Myocyte (in vitro differentiated cells): ENCODE measurements around the gene CTDP1. TPM values are rescaled to one million over a fixed set of nuclear protein-coding genes. Genes with fewer than 3 reads are reported as not detected.

ENCODE experiments used
- DNase-seq: peaks from one replicate; pipeline ENCODE4 v3.0.0-alpha.2; 2012; ENCODE audit warnings: low read depth
- total RNA-seq: library from RNA; depleted of rRNA; stranded (reverse); fragments of >200 nt; gene quantifications from 2 replicates; pipeline ENCODE4 v1.2.3, GENCODE V29; 2014

The CTDP1 gene
- total RNA-seq, 1 donor from 2014 or later = 16.8 TPM

DNA sequence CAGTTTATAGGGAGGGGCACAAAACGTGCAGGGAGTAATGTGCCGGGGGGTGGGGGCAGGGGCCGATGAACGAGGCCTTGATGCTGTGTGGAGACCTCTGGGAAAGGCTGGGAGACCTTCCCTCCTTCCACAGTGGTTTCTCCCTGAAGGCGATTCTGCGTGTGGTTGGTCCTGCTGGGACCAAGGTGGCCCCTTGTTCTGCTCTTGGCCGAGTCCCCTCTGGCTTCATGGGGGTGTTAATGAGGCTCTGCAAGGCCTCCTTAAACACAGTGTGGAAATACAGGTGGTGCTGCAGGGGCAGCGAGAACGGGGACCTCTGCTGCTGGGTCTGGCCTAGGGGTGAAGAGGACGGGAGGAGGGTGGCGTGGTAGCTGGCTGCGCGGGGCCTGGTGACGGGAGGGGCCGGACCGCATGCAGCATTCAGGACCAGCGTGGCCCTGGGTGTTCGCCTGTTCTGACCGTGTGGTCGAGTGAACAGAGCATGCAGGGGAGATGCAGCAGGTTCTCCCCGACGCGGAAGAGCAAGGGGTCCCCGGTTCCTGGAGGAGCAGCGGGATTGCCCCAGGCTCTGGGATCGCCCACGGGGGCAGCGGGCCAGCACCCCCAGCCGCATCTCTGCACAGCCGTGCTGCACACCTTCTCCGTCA, 76.0 kb downstream of the CTDP1 start:
- no peak for DNase-seq

DNA sequence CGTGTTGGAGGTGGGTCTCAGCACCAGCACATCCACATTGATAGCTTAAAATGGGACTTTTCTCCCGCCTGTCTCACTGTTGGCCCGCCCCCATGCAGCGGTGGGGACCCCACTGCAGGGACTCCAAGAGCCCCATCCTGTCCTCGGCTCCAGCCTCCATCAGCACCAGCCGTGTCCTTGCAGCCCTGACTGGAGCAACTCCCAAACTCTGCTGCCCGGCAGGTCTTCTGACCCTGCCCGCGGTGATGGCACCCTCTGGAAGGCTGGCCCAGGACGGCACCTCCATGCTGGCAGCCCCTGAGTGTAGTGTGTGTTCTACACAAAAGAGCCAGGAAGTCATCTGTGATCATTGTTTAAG, 76.5 kb downstream of the CTDP1 start:
- DNase-seq = no peak

DNA sequence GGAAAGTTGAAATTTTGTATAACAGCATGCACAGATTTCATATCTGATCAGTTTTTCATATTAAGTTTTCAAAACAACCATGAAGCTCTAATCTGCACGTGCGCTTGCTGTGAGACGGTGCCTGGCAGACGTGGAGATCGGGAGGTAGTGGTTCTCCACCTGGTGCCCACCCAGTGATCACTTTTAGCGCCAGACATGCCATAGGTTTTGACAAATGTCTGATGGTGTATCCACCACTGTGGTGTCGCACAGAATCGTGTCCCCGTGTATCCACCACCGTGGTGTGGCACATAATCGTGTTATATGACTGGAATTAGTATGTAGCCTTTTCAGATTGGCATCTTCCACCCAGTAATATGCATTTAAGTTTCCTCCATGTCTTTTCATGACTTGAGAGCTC, 77.2 kb downstream of the CTDP1 start:
- no peak for DNase-seq

DNA sequence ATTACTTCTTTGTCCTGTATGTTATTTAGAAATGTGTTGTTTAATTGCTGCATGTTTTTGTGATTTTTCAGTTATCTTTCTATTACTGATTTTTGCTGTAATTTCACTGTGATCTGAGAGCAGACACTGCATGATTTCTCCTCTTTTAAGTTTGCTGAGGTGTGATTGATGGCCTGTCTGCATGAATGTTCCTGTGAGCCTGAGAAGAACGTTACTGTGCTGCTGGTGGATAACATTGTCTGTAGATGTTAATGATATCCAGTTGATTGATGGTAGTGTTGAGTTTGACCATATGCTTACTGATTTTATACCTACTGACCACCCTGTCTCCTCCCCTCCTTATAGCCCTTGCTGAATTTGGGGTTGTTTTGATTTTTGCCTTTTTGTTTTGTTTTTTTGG, 80.7 kb downstream of the CTDP1 start:
- DNase-seq = no peak

DNA sequence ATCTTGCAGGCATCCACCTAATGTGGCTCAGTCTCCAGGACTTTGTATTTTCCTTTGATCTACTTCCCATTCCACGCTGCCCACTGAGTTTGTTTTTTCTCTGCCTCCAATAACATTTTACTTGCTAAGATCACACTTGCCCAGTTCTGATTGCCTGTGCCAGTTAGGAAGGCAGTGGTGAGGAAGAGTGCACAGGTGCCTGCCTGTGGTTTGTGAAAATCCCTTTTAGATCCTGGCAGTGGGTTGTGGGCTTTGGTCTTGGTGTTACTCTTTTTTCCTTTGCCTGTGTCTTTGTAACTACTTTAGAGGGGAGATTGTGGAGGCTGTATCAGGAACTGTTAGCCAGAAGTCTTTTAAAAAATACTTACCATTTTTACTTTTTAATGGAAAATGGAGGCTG, 81.3 kb downstream of the CTDP1 start:
- DNase-seq = peak; percentile 65

DNA sequence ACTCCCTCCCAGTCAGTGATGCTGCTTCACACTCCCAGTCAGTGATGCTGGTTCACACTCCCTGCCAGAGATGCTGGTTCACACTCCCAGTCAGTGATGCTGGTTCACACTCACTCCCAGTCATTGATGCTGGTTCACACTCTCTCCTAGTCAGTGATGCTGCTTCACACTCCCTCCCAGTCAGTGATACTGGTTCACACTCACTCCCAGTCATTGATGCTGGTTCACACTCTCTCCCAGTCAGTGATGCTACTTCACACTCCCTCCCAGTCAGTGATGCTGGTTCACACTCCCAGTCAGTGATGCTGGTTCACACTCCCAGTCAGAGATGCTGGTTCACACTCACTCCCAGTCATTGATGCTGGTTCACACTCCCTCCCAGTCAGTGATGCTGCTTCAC, 83.8 kb downstream of the CTDP1 start:
- no peak for DNase-seq

DNA sequence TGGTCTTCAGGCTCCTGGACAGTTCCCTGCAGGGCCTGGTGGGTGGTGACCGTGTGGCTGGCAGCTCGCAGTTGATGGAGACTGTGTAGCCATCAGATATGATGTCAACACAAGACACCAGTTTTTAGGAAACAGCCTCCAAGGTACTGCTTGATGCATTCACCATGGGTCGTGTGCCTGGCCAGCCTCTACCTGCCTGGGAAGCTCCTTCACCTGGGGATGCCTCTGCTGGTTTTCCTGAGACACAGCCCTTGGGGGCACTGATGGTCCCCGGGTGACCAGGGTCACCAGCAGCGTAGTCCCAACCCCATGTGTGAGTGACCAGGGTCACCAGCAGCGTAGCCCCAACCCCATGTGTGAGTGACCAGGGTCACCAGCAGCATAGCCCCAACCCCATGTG, 84.5 kb downstream of the CTDP1 start:
- DNase-seq = no peak

DNA sequence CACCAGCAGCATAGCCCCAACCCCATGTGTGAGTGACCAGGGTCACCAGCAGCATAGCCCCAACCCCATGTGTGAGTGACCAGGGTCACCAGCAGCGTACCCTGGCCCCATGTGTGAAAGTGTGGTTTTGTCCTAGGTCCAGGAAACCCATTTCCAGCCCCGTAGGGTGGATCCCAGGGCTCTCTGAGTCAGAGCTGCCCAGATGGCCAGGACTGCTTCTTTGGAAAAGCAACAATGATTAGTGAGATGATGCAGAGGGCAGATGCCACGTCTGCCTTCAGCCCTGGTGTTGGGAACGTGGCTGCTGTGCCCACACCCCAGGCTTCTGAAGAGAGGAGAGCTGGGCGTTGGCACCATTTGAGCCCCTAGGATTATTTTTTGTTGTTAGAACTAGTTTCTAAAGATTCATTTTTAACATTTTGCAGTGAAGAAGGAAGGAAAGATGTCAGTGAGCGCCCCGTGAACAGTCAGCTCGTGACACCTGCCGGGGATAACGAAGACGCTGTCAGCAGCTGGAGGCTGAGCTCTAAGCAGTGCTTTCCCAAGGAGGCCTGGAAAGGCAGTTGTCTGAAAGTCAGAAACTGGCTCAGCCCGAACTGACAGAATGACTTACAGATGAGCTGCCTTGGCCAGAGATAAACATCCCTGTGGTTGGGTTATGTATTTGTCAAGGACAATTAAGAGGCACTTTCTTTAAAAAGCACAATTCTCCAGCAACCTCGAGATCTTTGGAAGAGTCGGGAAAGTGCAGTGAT, 86.1 kb downstream of the CTDP1 start:
- DNase-seq = peak; percentile 34

DNA sequence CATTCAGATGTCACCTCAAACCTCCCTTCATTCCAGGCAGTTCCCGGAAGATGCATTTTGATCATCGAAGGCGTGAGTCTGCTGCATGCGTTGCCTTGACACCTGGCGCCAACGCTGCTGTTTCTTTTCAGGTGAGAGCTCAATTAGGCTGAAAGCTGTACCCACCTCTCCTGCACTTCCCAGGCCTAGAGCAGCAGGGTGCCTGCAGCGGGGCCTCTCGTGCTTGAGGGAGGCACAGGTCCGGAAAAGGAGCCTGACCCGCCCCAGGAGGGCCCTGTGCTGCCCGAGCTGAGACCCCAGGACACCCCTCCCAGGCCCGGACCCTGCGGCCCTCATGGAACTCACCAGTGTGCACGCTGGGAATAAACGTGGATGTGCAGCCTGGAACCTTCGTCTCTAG, 86.7 kb downstream of the CTDP1 start:
- no peak for DNase-seq

DNA sequence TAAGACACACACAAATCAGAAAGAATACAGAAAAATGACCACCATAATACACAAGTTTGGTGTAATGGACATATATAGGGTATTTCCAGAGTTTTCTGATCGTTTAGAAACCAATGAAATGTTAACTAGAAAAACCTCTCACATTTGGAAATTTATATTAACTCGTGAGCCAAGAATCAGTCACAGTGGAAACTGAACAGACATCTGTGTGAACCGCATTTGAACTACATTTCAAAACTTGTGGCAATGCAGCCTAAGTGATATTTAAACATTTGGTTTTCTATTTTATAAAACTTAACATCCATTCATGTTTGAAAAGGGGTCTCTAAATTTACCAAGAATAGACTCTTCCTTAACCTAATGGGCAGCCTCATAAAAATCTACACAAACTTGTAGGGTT, 89.1 kb downstream of the CTDP1 start:
- DNase-seq = no peak

DNA sequence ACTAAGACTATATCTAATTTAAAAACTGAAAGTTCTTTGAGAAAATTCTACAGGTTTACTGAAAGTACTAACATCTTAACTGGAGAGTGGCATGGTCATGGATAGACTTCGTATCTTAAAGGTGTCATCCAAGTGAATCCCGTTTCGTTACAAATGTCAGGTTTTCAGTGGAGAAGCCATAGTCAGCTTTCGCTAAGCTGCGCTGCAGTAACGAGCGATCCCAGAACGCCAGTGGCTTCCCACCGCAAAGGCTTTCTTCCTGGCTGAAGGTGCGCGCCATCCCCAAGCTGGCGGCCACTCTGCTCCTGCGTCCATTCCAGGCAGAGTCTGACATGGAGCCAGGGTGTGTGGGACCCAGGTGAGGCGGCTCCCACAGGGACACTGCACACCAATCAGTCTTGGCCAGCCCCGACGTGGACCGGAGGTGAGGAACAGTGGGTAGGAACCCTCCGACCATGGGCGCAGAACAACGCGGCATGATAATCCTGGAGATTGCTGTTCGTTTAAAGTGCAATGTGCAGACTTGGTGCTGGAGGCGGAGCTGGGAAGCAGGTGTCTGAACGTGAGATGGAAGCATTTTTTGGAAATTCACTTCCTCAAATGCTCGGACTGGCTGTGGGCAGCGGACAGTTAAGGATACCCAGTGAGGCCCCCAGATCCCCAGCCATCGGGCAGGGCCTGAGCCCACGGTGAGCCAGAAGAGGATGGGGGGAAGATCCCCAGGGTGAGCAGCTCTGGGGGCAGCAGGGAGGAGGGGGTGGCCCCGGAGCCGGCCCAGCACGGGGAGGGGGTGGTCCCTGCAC, 90.3 kb downstream of the CTDP1 start:
- DNase-seq = no peak

DNA sequence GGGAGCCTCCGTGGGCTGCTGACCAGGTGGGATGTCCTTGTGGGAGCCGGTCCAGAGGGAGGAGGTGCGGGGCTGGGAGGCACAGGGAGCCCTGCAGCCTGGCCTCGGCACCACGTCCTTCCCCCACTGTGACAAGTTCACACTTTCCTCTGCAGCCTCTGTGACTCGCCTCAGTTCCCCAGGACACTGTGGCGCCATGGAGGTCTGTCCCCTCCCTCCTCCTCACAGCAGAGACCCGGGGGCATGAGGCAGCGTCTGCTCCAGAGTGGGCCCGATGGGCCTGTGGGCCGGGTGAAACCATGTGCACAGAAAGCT, 90.9 kb downstream of the CTDP1 start:
- DNase-seq = no peak

DNA sequence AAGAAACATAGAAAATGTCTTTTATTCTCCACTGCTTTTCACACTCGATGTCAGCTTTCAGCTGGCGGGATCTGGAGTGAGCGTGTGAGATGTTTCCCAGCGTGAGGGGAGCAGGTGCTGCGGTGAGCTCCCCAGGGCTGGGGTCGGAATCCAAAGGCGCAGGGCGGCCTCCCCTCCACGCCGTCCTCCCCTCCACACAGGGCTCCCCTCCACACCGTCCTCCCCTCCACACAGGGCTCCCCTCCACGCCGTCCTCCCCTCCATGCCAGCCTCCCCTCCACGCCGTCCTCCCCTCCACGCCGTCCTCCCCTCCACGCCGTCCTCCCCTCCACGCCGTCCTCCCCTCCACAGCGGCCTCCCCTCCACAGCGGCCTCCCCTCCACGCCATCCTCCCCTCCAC, 91.2 kb downstream of the CTDP1 start:
- DNase-seq = no peak

DNA sequence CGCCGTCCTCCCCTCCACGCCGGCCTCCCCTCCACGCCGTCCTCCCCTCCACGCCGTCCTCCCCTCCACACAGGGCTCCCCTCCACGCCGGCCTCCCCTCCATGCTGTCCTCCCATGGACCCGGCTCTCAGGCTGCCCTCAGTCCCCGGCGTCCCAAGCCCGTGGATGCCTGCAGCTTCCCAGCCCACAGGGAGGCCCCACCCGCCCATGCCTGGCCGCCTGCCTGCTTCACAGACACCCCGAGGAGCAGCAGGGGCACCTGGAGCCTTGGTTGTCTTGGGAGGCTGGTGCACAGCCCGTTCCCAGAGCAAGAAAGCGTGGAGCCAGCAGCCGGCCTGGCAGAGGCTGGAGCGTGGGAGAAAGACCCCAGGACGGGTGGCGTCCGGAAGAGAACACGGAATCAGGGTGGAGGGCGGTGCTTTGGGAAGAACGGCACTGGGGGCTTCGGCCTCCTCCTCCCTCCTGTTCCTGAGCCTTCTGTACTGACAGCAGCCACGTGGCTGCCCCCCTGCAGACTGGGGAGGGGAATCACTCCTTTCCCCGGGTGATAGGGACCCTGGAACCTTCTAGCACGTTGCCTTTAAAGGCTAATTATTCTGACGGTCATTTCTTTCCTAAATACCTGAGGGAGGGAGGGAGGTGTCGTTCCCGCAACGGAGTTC, 92.0 kb downstream of the CTDP1 start:
- no peak for DNase-seq

DNA sequence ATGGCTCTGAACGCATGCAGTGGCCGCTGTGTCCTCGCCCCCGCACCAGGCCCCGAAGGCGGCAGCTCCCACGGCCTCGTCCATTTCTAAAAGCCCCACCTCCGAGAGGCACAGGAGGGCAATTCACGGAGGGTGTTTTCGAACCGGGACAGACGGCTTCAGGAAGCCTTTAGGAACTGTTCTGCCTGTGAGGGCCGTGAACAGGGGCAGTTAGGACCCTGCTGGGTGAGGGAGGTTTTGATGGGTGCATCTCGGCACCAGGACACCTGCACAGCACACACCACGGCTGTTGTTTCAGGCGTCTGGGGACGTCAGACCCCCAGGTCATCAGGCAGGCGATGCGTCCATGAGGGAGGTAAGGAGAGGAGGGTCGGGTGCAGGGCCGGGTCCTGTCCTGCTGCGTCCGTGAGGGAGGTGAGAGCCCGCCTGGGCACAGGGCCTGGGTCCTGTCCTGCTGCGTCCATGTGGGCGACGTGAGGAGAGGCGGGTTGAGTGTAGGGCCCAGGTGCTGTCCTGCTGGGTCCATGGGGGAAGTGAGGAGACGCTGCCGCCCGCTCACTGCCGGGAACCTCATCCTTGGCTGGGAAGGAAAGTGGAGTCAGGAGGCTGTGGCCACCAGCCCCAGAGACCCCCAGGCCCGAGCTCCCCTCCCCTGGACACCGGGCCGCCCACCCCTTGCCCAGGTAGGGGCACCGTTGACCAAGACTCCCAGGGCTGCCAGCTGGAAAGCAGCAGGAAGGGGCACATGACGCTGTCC, 92.7 kb downstream of the CTDP1 start:
- DNase-seq = no peak

DNA sequence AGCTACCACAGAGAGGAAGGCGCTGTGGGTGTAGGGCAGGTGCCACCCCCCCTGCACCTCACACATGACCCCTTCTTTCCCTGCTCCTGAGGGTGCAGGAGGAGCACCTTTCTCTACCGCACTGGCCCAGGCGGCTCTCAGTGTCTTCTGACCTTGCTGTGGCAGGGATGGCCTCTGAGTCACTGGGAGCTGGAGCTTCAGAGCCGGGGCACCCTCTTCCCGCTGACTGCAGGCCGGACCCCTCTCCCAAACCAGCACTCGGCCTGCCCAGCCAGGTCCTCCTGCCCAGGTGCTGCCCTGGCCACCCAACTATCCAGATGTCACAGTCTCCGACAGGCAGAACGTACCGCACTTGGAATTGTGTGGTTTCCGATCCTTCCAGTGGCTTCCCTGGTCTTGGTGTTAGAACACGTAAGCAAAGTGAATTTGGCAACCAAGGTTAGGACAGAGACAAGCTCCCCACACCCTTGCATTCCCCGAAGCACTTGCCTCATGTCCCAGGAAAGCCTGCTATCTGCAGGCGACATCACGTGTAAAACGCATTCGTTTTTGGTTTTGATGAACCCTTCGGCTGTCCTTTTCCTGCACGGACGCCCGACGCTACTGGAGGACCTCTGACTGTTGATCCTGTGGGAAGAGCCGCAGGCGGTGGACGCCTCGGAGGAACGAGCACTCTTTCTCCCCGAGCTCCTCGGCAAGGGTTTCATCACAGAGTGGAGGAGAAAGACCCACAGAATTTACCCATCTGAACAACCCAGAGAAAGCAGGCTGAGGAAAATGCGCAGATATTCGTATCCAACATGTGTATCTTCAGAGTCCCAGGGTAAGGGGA, 93.5 kb downstream of the CTDP1 start:
- no peak for DNase-seq

DNA sequence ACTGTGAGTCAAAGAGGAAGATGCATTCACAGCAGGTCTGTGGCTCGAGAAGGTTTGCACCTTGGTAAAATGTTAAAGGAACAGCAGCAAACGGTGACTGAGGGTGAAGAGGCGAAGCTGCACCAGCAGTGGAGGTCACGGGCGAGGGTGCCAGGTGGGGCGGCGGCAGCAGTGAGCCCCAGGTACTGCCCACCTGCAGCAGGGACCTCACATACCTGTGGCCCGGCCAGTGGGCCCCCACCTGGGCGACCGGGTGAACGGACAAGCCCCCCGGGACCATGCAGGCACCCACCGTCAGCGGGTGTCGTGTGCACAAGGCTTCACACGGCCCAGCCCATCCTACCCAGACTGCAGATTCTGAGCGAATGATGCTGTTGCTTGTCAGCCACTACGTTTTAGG, 94.5 kb downstream of the CTDP1 start:
- DNase-seq = no peak

DNA sequence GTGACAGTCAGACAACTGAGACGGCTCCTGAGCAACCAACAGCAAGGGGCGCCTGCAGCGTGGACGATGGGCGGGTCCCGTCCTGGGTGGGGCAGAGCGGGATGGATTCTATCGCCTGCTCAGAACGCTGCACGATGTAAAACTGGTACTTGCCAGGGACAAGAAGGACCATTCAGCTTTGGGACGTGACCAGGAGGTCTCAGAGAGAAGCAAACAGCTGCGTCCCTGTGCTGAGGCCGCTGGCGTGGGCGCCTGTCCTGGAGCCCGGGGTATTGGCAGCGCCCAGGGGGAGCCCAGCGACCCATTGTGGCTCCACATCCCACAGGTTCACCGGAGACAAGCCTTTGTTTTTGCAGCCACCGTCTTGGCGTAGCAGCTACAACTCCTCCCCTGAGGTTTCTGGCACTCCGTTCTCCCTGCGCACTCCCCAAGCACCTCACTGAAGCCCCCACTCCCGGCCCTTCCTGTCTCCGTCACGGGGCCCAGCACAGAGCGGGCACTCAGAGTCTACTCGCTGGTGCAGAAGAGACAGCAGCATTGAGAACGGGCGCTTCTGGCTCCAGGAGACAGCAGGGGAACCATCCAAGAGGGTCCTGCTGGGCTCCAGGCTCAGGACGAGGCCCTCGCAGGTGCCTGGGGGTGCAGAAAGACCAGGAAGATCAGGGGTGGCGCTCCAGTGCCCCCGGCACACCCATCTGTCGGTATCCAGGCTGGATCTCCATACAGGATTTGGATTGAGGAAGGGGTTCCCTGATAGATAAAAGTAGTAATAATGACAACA, 96.0 kb downstream of the CTDP1 start:
- no peak for DNase-seq

DNA sequence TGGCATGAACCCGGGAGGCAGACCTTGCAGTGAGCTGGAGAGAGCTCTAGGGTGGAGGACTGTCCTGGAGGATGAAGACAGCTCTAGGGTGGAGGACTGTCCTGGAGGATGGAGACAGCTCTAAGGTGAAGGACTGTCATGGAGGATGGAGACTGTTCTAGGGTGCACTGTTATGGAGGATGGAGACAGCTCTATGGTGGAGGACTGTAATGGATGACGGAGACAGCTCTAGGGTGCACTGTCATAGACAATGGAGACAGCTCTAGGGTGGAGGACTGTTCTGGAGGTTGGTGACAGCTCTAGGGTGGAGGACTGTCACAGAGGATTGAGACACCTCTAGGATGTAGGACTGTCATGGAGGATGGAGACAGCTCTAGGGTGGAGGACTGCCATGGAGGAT, 97.1 kb downstream of the CTDP1 start:
- no peak for DNase-seq
